Hypothalamus (tissue), 51 donors: ENCODE measurements around the gene VAMP1.

Experiments used
- DNase-seq, 51 donors: peaks; one replicate each; lab custom pipeline; 2025; lab: John Stamatoyannopoulos, UW

Gene VAMP1

GRCh38 chr12:6452245-6452943 lies 18.1 kb downstream of the VAMP1 start:
- peak in 28 of 51 donors; percentile 17 to 84 (median 61) for DNase-seq

DNA sequence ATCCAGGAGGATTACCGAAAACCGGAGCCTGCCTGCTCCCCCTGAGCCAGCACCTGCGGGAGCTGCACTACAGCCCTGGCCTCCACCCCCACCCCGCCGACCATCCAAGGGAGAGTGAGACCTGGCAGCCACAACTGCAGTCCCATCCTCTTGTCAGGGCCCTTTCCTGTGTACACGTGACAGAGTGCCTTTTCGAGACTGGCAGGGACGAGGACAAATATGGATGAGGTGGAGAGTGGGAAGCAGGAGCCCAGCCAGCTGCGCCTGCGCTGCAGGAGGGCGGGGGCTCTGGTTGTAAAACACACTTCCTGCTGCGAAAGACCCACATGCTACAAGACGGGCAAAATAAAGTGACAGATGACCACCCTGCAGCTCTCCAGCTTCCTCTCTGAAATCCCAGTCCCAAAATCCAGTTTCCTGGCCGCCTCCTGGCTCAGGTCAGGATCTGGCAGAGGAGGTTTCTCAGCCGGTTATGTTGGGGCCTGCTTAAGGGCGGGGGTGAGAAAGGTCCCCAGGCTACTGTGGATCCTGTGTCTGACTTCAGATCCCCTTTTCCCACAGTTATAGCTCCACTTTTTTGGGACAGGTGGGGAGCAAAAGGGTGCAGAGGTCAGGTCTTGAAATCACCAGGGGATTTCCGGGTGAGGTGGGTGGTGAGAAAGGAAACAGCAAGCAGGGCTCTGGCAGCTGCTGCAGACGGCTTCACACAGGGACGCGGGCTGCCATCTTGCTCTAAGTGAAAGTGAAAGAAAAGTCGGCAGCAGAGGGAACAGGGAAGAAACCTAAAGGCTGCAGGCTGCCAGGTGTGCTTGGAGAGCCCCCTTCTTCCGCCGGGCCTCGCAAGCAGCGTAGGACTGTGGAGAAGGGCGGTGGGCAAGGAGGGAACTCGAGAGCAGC lies 18.9 kb downstream of the VAMP1 start, which contains the start of gene TAPBPL:
TSS of gene TAPBPL (plus strand) at position 695 of the 897 bp plus-strand sequence. CDS start 207 bp downstream, outside the sequence.
- DNase-seq: peak in 50 of 51 donors; percentile 57 to 96 (median 84)

GRCh38 chr12:6450869-6451347 lies 19.6 kb downstream of the VAMP1 start:
- peak in 11 of 51 donors; percentile 41 to 80 (median 61) for DNase-seq

DNA sequence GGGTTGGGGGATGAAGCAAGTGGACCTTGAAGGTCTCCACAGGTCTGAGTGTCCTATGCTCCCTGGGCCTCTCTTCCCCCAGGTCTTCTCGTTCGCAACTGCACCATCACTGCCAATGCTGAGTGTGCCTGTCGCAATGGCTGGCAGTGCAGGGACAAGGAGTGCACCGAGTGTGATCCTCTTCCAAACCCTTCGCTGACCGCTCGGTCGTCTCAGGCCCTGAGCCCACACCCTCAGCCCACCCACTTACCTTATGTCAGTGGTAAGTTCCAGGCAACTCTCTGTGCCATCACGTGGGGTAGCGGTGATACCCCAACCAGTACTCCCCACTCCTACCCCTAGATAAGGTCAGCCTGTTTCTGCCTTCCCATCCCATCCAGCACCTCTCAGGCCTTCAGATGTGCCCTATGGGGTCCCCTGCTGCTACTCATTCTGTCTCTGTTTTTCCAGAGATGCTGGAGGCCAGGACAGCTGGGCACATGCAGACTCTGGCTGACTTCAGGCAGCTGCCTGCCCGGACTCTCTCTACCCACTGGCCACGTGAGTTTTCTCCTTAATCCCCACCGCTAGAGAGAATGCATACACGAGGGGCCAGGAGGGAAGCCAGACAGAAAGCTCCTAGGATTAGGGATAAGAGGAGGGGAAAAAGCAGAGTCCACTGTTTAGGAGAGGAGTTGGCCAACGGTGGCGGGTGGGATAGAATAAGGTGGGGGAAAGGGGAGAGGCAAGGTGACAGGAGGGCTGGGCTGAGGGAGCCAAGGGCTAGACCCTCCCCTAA lies 20.2 kb downstream of the VAMP1 start:
- peak in 1 of 51 donors; percentile 28 for DNase-seq

DNA sequence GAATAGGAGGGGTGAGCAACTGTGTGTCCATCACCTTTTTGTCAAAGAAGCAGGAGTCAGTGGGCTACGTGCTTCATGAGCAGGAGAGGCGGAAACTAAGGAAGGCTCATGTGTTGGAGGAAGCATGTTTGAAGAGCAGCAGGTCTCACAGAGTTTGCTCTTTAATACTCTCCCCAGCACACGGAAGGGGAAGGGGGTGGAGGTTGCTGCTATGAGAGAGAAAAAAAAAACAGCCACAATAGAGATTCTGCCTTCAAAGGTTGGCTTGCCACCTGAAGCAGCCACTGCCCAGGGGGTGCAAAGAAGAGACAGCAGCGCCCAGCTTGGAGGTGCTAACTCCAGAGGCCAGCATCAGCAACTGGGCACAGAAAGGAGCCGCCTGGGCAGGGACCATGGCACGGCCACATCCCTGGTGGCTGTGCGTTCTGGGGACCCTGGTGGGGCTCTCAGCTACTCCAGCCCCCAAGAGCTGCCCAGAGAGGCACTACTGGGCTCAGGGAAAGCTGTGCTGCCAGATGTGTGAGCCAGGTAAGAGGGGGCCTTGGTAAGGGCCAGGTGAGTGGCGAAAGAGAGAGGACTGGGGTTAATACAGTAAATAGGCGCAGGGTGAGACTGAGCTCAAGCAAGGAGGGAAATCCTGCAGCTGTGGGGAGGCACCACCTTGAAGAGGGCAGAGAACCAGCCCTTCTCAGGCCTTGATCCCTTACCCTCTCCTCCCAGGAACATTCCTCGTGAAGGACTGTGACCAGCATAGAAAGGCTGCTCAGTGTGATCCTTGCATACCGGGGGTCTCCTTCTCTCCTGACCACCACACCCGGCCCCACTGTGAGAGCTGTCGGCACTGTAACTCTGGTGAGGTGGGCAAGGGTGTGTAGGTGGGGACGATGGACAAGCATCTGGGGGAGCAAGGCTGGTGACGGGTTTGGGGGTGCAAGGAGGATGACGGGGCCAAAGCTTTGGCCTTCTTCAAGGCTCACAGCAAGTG lies 25.5 kb downstream of the VAMP1 start, which contains the start of gene CD27:
TSS of gene CD27 (plus strand) at position 252 of the 985 bp plus-strand sequence. CDS start at position 393, 141 bp downstream.
- DNase-seq: peak in 1 of 51 donors; percentile 100

- no peak for DNase-seq
Measured at GRCh38 chr12:6444031-6444430, 26.4 kb downstream of the VAMP1 start.

GRCh38 chr12:6443361-6443983 lies 27.0 kb downstream of the VAMP1 start:
- DNase-seq: no peak

- no peak for DNase-seq
Measured at GRCh38 chr12:6442836-6443235, 27.6 kb downstream of the VAMP1 start.

- no peak for DNase-seq
Measured at GRCh38 chr12:6440391-6440790, 30.1 kb downstream of the VAMP1 start.

DNA sequence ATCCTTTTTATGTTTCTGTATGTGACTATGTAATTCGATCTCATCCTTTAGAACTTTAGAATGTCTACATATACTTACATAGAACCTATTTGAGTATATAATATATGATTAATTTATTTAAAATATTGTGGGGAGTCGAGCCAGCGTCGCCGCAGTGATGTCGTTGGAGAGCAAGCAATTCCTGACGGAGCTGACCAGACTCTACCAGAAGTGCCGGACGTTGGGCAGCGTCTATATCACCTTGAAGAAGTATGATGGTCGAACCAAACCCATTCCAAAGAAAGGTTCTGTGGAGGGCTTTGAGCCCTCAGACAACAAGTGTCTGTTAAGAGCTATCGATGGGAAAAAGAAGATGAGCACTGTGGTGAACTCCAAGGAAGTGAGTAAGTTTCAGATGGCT lies 32.1 kb downstream of the VAMP1 start:
- DNase-seq: no peak

- no peak for DNase-seq
Measured at GRCh38 chr12:6437586-6437985, 32.9 kb downstream of the VAMP1 start.

GRCh38 chr12:6435961-6436715 lies 34.3 kb downstream of the VAMP1 start:
- DNase-seq: no peak

- DNase-seq: no peak
Measured at GRCh38 chr12:6434205-6435140, 36.0 kb downstream of the VAMP1 start.

- no peak for DNase-seq
Measured at GRCh38 chr12:6432991-6433390, 37.5 kb downstream of the VAMP1 start.

GRCh38 chr12:6430124-6430989 lies 40.1 kb downstream of the VAMP1 start:
- DNase-seq: peak in 13 of 51 donors; percentile 5 to 49 (median 30)

DNA sequence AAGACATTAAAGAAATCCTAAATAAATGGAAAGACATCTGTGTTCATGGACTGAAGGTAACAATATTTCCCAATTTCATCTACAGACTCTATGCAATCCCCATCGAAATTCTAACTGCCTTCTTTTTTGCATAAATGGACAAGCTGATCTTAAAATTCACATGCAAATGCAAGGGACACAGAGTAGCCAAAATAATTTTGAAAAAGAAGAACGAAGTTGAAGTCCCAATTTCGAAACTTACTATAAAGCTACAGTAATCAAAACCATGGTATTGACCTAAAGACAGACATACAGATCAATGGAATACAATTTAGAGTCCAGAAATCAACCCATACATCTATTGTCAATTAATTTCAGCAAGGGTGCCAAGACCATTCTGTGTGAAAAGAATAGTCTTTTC lies 42.2 kb downstream of the VAMP1 start:
- DNase-seq: no peak
